HFFc6 (cell line): ENCODE results near the gene EBNA1BP2. TPM values are rescaled to one million over a fixed set of nuclear protein-coding genes. Genes with fewer than 3 reads are reported as not detected.
A peak's percentile ranks its signal among the peaks of the same experiment; 100 is the strongest.

Experiments
- DNase-seq: peaks from one replicate; pipeline ENCODE4 v3.0.0-alpha.2; 2018
- H3K27ac Mint-ChIP-seq: 2 replicates; pipeline ENCODE4 v1.8.0; 2020; ENCODE audit warnings: mild to moderate bottlenecking, mixed read lengths
- H3K27me3 Mint-ChIP-seq: 2 replicates; pipeline ENCODE4 v1.8.0; 2021; ENCODE audit warnings: mild to moderate bottlenecking, moderate library complexity, mixed read lengths; ENCODE audit not compliant: insufficient read depth
- H3K36me3 Mint-ChIP-seq: 2 replicates; pipeline ENCODE4 v1.8.0; 2021; ENCODE audit warnings: low read depth, mixed read lengths
- H3K4me1 Mint-ChIP-seq: 2 replicates; pipeline ENCODE4 v1.8.0; 2020; ENCODE audit warnings: low read depth, mixed read lengths
- H3K4me3 Mint-ChIP-seq: 2 replicates; pipeline ENCODE4 v1.8.0; 2020; ENCODE audit warnings: mild to moderate bottlenecking, moderate library complexity, mixed read lengths
- H3K9me3 Mint-ChIP-seq: 2 replicates; pipeline ENCODE4 v1.8.0; 2020; ENCODE audit warnings: mild to moderate bottlenecking, mixed read lengths
- long read RNA-seq: library from polyadenylated mRNA; unstranded; transcript quantifications from one replicate; pipeline ENCODE4 v2.0.0, GENCODE V29; 2019
- total RNA-seq, 6 experiments: library from RNA; stranded (reverse); fragmentation: NEBNext Ultra II Directional; extraction: Animal tissue kit (Norgen Biotek cat#: 25700); gene quantifications; 2 replicates in 1 of 6; 3 replicates in 5 of 6; pipeline ENCODE4 v1.2.3, GENCODE V29; 2021
- TF ChIP-seq, protein P1 (sequence below): fragments of 200-600 bp; sonication (generic); IDR thresholded peaks from 2 replicates; pipeline ENCODE4 v1.5.0; 2021; ENCODE audit warnings: antibody characterized with exemption, mild to moderate bottlenecking

Gene EBNA1BP2, protein sequence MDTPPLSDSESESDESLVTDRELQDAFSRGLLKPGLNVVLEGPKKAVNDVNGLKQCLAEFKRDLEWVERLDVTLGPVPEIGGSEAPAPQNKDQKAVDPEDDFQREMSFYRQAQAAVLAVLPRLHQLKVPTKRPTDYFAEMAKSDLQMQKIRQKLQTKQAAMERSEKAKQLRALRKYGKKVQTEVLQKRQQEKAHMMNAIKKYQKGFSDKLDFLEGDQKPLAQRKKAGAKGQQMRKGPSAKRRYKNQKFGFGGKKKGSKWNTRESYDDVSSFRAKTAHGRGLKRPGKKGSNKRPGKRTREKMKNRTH
- total RNA-seq = 100 to 1,000 TPM; 107 to 146 (median 134) TPM
- long read RNA-seq, transcript EBNA1BP2-201 (9 exons, 1,322 nt) = major isoform, 221 of 248 reads
- long read RNA-seq, partial matches to known transcripts = 13 of 248 reads
- long read RNA-seq, other reads (novel, unspliced or antisense) = 12 of 248 reads

DNA sequence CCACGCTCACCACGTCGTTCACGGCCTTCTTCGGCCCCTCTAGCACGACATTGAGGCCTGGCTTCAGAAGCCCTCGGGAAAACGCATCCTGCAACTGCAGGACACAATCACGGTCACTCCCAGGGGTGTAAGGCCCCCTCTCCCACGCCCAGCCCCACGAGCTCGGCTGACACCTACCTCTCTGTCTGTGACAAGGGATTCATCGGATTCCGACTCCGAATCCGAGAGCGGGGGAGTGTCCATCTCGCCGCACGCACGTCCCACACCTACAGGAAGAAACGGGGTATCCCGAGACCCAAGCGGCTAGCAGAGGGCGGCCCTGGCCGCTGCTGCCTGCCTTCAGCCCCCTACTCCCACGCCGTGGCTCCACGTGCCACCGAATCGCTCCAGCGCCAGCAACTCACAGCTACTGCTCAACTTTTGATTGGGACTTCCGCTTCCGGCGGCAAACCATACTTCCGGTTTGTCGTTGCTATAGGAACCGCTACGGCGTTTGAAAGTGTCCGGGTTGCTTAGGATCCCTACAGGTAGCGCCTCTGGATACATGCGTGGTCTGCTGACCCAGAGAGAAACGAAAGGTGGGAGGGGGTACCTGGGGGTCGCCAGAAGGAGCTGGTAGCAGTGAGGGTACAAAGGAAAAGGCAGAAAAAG is at the start of gene EBNA1BP2, which contains the start of gene CFAP57:
EBNA1BP2 (minus strand) TSS at position 415 of the 651 bp plus-strand sequence; CDS start at position 243, 172 bp downstream.
CFAP57 (plus strand) TSS at position 455 of the 651 bp plus-strand sequence. CDS start 424 bp downstream, outside the sequence.
- H3K4me1 Mint-ChIP-seq = peaks cover 31% of the 10 kb centered on the region
- TF ChIP-seq, protein P1, sequence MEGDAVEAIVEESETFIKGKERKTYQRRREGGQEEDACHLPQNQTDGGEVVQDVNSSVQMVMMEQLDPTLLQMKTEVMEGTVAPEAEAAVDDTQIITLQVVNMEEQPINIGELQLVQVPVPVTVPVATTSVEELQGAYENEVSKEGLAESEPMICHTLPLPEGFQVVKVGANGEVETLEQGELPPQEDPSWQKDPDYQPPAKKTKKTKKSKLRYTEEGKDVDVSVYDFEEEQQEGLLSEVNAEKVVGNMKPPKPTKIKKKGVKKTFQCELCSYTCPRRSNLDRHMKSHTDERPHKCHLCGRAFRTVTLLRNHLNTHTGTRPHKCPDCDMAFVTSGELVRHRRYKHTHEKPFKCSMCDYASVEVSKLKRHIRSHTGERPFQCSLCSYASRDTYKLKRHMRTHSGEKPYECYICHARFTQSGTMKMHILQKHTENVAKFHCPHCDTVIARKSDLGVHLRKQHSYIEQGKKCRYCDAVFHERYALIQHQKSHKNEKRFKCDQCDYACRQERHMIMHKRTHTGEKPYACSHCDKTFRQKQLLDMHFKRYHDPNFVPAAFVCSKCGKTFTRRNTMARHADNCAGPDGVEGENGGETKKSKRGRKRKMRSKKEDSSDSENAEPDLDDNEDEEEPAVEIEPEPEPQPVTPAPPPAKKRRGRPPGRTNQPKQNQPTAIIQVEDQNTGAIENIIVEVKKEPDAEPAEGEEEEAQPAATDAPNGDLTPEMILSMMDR = no peak
- peaks cover 51% of the 10 kb centered on the region for H3K36me3 Mint-ChIP-seq
- H3K4me3 Mint-ChIP-seq = peak within 1 kb of the TSS; percentile 94
- DNase-seq = peak; percentile 92
- no peaks in the 10 kb centered on the region; the same call in 1 of the 2 replicates for H3K9me3 Mint-ChIP-seq
- peaks cover 7% of the 10 kb centered on the region for H3K27me3 Mint-ChIP-seq
- peak within 1 kb of the TSS; percentile 94 for H3K27ac Mint-ChIP-seq

DNA sequence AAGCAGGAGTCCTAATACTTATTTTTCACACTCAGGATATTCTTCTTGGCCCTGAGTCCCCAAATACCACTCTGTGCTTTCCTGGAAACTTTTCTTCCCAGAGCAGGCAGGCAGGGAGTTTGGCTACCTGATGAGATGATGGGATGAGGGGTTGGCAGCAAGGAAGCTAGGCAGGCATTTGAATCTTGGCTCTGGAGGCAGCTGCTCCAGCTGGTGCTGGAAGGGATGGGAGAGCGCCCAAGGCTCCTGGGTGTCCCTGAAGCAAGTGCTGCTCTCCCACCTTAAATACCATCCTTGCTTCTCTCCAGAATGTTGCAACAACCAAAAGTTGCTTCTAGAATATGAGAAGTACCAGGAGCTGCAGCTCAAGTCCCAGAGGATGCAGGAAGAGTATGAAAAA is 49.7 kb upstream of the EBNA1BP2 start:
- H3K36me3 Mint-ChIP-seq = no peaks in the 10 kb centered on the region
- no peaks in the 10 kb centered on the region for H3K9me3 Mint-ChIP-seq
- H3K4me1 Mint-ChIP-seq = peaks cover 21% of the 10 kb centered on the region
- no peak overlapping the region for H3K27ac Mint-ChIP-seq
- TF ChIP-seq, protein P1 = no peak
- no peak overlapping the region for H3K4me3 Mint-ChIP-seq
- DNase-seq = no peak
- H3K27me3 Mint-ChIP-seq = no peaks in the 10 kb centered on the region; the same call in 1 of the 2 replicates

DNA sequence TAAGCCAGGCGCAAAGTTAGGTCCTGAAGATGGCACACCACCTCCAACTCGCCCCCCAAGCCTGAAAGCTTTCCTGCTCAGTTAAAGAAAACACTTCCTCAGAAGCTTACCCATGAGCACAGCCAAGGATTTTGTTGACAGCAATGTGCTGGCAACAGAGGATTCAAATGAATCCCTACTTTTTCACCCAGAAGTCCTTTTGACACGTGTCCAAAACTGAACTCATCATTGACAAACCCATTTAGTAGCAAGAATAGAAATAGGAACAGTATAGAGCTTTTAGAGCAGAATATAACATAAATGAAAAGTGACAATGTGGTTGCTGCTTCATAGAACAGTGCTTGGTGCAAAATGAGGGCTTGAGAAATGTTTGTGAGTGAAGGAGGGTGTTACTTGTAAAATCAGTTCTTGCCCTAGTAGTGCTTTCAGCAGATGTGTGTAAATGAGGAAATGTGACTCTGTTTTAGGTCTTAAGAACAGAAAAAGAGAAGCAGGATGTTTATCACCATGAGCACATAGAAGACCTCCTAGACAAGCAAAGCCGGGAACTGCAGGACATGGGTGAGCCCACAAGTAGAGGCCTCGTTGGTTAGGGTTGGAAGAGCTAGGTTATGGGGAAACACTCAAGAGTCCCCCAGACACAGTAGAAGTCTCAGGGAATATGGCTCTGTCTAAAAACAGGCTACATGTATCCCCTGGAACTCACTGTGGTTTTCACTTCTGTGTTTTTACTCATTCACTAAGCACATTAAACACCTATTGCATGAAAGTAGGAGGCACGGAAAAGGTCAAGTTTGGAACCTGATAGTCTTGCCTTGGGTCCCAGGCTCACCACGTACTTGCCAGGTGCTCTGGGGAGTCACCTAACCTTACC is 49.1 kb upstream of the EBNA1BP2 start:
- no peaks in the 10 kb centered on the region for H3K9me3 Mint-ChIP-seq
- no peak for DNase-seq
- TF ChIP-seq, protein P1 = no peak
- no peaks in the 10 kb centered on the region; the same call in 1 of the 2 replicates for H3K27me3 Mint-ChIP-seq
- H3K27ac Mint-ChIP-seq = no peak overlapping the region
- H3K36me3 Mint-ChIP-seq = no peaks in the 10 kb centered on the region
- peaks cover 18% of the 10 kb centered on the region for H3K4me1 Mint-ChIP-seq
- H3K4me3 Mint-ChIP-seq = no peak overlapping the region

DNA sequence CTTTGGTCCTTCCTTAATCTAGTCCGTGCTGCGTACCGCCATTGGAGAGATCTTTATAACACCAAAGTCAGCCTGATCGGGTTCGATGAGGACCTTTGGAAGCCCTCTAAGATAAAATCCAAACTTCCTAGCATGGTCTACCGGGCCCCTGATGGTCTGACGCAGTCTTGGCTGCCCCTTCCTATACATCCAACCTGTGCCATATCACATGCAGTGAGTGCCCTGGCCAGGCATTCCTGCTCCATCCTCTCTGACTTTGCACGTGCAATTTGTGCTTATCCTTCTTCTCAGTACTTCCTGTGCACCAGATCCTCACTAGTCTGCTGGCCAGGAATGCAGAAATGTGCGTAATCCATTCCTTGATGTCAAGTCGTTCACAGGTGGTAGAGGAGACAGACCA is 45.7 kb upstream of the EBNA1BP2 start:
- H3K27ac Mint-ChIP-seq = no peak overlapping the region
- peaks cover 28% of the 10 kb centered on the region for H3K4me1 Mint-ChIP-seq
- no peak overlapping the region for H3K4me3 Mint-ChIP-seq
- H3K9me3 Mint-ChIP-seq = no peaks in the 10 kb centered on the region
- no peak for DNase-seq
- TF ChIP-seq, protein P1 = no peak
- H3K36me3 Mint-ChIP-seq = no peaks in the 10 kb centered on the region
- no peaks in the 10 kb centered on the region for H3K27me3 Mint-ChIP-seq
